ENCODE results near the gene TEX35. TPM values are rescaled to one million over a fixed set of nuclear protein-coding genes. Genes with fewer than 3 reads are reported as not detected.

TEX35 gene
- total RNA-seq, 1 donor from 2014 or later: not detected

DNA sequence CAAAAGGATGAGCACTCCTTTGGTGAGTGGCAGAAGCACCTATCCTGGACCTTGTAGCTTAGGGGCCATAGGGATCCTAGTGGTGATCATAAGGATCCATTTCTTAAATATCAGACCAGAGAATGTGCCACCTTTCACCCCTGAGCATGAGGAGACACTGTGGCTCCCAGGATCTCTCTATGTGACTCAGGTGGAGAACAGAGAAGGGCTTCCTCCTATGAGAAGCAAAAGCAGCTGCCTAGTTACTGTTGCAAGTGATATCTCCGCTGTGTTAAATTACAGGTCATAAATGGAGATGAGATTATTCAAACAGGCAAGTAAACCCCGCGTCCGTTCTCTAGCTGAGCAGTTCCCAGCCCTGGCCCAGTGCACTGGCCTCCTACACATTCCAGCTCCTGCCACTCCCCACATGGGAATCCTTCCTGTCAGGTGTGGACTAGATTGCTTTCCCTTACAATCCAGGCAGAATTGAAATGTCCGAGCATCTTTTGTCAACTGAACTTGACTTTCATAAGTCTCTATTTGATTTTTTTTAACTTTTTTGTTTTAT is 42.4 kb upstream of the TEX35 start:
- Mint-ChIP-seq H3K4me3 (no peak overlapping the region), H3K9me3 (no peaks in the 10 kb centered on the region), H3K27me3 (ENCODE audit: low read depth) (no peaks in the 10 kb centered on the region), H3K4me1 (peaks cover 9% of the 10 kb centered on the region), H3K36me3 (ENCODE audit: low read depth) (peaks cover 15% of the 10 kb centered on the region), H3K27ac (ENCODE audit: unreplicated experiment) (no peak overlapping the region)
- DNase-seq (ENCODE audit: low read depth, low spot score): no peak
- TF ChIP-seq CTCF (conservative IDR thresholded peaks at IDR 0.05): no peak

DNA sequence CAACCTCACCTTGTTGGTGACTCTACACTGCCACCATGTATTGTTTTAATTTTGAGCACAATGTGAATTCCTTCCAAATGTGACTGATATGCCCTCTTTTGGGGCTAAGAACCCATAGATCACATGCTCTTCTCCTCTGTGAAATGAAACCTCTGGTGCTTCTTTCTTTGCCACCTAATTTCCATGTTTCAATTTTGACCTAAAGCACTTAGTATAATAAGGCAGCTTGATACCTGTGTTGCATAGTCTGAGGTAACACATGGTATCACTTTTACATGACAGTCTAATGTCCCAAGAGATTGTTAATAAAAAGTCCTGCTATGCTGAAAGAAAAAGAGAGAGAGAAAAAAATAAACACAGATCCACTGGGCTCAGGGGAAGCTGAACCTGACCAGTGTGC is 40.4 kb upstream of the TEX35 start:
- no peak for DNase-seq (ENCODE audit: low read depth, low spot score)
- Mint-ChIP-seq H3K27ac (ENCODE audit: unreplicated experiment) (no peak overlapping the region), H3K36me3 (ENCODE audit: low read depth) (peaks cover 15% of the 10 kb centered on the region), H3K27me3 (ENCODE audit: low read depth) (no peaks in the 10 kb centered on the region), H3K9me3 (no peaks in the 10 kb centered on the region), H3K4me3 (no peak overlapping the region), H3K4me1 (peaks cover 9% of the 10 kb centered on the region)
- TF ChIP-seq CTCF (conservative IDR thresholded peaks at IDR 0.05): no peak

DNA sequence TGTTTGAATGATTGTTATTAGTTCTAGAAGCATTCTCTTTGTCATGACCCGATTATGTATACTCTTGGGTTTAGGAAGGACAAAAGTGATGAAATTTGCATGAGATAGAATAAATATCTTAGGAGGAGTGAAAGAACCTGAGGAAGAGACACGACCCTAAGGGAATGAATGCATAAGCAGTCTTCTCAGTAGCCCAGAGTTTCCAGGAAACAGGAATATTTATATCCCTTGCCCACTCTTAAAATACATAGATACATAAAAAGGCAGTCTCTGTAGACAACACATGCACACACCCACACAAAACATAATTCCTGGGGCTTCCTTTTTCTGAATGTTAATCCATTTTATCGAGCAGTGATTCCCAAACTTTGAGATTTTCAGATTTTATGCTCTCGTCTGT is 35.5 kb upstream of the TEX35 start:
- Mint-ChIP-seq H3K27me3 (ENCODE audit: low read depth) (no peaks in the 10 kb centered on the region), H3K9me3 (no peaks in the 10 kb centered on the region), H3K36me3 (ENCODE audit: low read depth) (peaks cover 20% of the 10 kb centered on the region), H3K4me1 (peaks cover 9% of the 10 kb centered on the region), H3K4me3 (no peak overlapping the region), H3K27ac (ENCODE audit: unreplicated experiment) (no peak overlapping the region)
- DNase-seq (ENCODE audit: low read depth, low spot score): no peak
- no peak for TF ChIP-seq CTCF (conservative IDR thresholded peaks at IDR 0.05)

DNA sequence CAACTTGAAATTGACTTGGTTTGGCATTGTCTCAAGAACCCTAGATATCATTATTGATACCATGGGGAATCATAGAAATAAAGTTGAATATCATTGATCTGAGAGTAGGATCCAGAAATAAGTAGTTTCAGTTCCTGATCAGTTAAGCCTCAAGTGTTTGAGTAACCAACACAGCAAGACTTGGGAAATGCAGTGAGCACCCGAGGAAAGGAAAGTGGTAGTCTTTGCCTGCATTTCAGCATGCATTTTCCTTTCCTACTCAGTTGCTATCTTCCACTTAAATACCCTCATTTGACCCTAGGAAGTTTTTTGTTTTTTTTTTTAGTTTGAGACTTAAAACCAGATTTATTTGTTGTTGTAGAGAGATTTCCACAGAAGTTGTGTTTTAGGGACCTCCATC is 35.1 kb upstream of the TEX35 start:
- H3K27ac Mint-ChIP-seq (ENCODE audit: unreplicated experiment): no peak overlapping the region
- no peak for TF ChIP-seq CTCF (conservative IDR thresholded peaks at IDR 0.05)
- H3K27me3 Mint-ChIP-seq (ENCODE audit: low read depth): no peaks in the 10 kb centered on the region
- DNase-seq (ENCODE audit: low read depth, low spot score): no peak
- H3K9me3 Mint-ChIP-seq: no peaks in the 10 kb centered on the region
- H3K4me3 Mint-ChIP-seq: no peak overlapping the region
- peaks cover 20% of the 10 kb centered on the region for H3K36me3 Mint-ChIP-seq (ENCODE audit: low read depth)
- H3K4me1 Mint-ChIP-seq: peaks cover 9% of the 10 kb centered on the region

GRCh38 chr1:178483251-178483957 is 29.5 kb upstream of the TEX35 start:
- no peak overlapping the region for H3K27ac Mint-ChIP-seq (ENCODE audit: unreplicated experiment)

More at GRCh38 chr1:178483251-178483957, 29.5 kb upstream of the TEX35 start:
- Mint-ChIP-seq H3K9me3 (no peaks in the 10 kb centered on the region), H3K4me3 (no peak overlapping the region), H3K36me3 (ENCODE audit: low read depth) (peaks cover 5% of the 10 kb centered on the region), H3K4me1 (peaks cover 5% of the 10 kb centered on the region), H3K27me3 (ENCODE audit: low read depth) (no peaks in the 10 kb centered on the region)
- no peak for DNase-seq (ENCODE audit: low read depth, low spot score)
- no peak for TF ChIP-seq CTCF (conservative IDR thresholded peaks at IDR 0.05)

Data from neural crest cell (in vitro differentiated cells).